Neural crest cell (in vitro differentiated cells): Measurements from ENCODE around the gene RASA2. TPM values are rescaled to one million over a fixed set of nuclear protein-coding genes. Genes with fewer than 3 reads are reported as not detected.
"Not testable (repeated sequence)": the region's sequence is repeated elsewhere in the genome, so short reads cannot be mapped to it uniquely, and the experiment has no call there.

Source experiments
- DNase-seq: peaks from one replicate; pipeline ENCODE4 v3.0.0; 2021; ENCODE audit warnings: low read depth, mixed read lengths, low spot score
- H3K27ac Mint-ChIP-seq: one replicate; pipeline ENCODE4 v1.8.0; 2021; ENCODE audit warnings: mild to moderate bottlenecking, mixed read lengths; ENCODE audit not compliant: unreplicated experiment
- H3K27me3 Mint-ChIP-seq: 2 replicates; pipeline ENCODE4 v1.8.0; 2021; ENCODE audit warnings: low read depth, mild to moderate bottlenecking, mixed read lengths
- H3K36me3 Mint-ChIP-seq: 2 replicates; pipeline ENCODE4 v1.8.0; 2021; ENCODE audit warnings: low read depth, mild to moderate bottlenecking, mixed read lengths
- H3K4me1 Mint-ChIP-seq: 2 replicates; pipeline ENCODE4 v1.8.0; 2021; ENCODE audit warnings: mixed read lengths
- H3K4me3 Mint-ChIP-seq: one replicate; pipeline ENCODE4 v1.8.0; 2021; ENCODE audit warnings: mild to moderate bottlenecking, mixed read lengths
- H3K9me3 Mint-ChIP-seq: 2 replicates; pipeline ENCODE4 v1.8.0; 2021; ENCODE audit warnings: mixed read lengths
- total RNA-seq: library from RNA; stranded (reverse); gene quantifications from 2 replicates; pipeline ENCODE4 v1.2.1, GENCODE V29; 2021
- TF ChIP-seq, protein P1 (sequence below): fragments of 200-600 bp; sonication (generic); conservative IDR thresholded peaks from 2 replicates; pipeline ENCODE4 v1.5.0; 2021; ENCODE audit warnings: antibody characterized with exemption, mild to moderate bottlenecking

The RASA2 gene
- total RNA-seq, 1 donor from 2014 or later = 19.2 TPM

DNA sequence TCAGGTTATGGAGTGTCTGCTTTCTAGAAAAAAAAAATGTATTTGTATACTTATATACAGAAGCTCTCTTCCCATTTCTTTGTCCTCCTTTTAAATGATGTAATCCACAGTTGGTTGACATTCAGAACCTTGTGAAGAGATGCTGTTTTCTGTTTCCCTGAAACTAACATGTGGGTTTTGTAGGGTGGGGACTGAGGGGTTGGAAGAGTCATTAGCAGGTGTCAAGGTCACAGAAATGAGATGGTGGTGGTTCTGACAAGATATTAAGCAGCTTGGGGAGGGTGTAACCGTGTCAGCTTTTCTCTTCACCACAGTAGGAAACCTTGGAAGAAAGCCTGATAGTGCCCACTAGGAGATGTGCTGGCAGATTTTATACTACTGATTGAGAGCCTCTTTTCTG, 2.4 kb downstream of the RASA2 start:
- Mint-ChIP-seq H3K27ac (peak overlapping the region; percentile 24), H3K4me3 (peak overlapping the region; percentile 72)

DNA sequence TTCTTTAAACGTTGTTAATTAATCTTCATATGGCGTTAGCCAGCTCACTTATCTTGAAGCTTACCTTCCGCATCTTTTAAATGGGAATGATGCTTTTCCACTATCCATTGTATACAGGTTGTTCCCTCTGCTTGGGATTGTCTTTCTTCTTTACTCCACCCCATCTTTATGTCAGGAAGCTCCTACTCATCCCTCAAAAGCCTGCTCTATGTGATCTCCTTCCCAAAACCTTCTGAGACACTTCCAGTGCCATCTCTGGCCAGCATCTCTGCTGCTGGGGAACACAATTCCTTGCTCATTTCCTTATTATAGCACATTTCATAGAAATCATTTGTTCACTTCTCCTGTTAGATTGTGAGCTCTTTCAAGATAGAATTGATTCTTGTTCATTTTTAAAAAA, 4.3 kb downstream of the RASA2 start:
- TF ChIP-seq, protein P1, sequence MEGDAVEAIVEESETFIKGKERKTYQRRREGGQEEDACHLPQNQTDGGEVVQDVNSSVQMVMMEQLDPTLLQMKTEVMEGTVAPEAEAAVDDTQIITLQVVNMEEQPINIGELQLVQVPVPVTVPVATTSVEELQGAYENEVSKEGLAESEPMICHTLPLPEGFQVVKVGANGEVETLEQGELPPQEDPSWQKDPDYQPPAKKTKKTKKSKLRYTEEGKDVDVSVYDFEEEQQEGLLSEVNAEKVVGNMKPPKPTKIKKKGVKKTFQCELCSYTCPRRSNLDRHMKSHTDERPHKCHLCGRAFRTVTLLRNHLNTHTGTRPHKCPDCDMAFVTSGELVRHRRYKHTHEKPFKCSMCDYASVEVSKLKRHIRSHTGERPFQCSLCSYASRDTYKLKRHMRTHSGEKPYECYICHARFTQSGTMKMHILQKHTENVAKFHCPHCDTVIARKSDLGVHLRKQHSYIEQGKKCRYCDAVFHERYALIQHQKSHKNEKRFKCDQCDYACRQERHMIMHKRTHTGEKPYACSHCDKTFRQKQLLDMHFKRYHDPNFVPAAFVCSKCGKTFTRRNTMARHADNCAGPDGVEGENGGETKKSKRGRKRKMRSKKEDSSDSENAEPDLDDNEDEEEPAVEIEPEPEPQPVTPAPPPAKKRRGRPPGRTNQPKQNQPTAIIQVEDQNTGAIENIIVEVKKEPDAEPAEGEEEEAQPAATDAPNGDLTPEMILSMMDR = no peak

More for the DNA sequence above, 2.4 kb downstream of the RASA2 start:
- Mint-ChIP-seq H3K9me3 (no peaks in the 10 kb centered on the region), H3K27me3 (no peaks in the 10 kb centered on the region), H3K36me3 (no peaks in the 10 kb centered on the region), H3K4me1 (peaks cover 38% of the 10 kb centered on the region)
- no peak for DNase-seq
- TF ChIP-seq, protein P1 = no peak

DNA sequence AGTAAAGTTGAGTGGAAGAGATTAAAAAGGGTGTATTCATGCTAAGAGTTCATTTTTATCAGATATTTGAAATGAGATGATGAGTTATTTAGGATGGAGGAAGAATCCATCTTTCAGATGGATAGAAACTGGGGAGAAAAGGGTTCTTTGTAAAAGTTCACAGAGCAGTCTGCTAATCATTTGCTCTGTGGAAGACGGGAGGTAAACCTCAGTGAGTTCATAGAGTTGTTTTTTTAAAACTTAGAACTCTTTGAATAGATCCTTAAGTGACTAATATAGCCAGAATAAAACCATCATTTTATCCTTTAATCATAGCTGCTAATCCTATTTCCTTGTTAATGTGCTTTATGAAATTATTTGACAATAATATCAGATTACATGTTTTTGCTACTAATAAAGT, 5.1 kb downstream of the RASA2 start:
- Mint-ChIP-seq H3K4me1 (peaks cover 25% of the 10 kb centered on the region), H3K36me3 (peaks cover 10% of the 10 kb centered on the region), H3K4me3 (no peak overlapping the region), H3K9me3 (no peaks in the 10 kb centered on the region), H3K27me3 (no peaks in the 10 kb centered on the region), H3K27ac (no peak overlapping the region)
- DNase-seq = no peak
- TF ChIP-seq, protein P1 = no peak

More for the DNA sequence above, 4.3 kb downstream of the RASA2 start:
- Mint-ChIP-seq H3K4me3 (peak overlapping the region; percentile 36), H3K27me3 (no peaks in the 10 kb centered on the region), H3K36me3 (peaks cover 8% of the 10 kb centered on the region), H3K27ac (no peak overlapping the region), H3K4me1 (peaks cover 30% of the 10 kb centered on the region), H3K9me3 (no peaks in the 10 kb centered on the region)
- DNase-seq = no peak

DNA sequence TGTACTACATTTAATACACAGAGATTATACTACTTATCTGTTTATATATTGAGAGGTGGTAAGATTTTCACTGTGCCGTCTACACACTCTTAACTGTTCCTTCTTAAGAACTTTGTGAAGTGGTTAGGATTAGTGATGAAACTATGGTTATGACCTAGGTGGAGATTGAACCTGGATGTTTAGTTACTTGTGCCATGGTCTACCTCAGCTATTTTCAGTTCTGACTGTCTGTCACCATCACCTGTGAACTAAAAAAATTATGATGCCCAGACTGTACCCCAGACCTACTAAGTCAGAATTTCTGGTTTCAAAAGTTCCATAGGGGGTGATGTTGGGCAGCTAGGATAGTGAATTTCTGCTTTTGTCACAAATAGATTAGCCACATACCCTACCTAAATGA, 6.4 kb downstream of the RASA2 start:
- Mint-ChIP-seq H3K4me1 (peaks cover 21% of the 10 kb centered on the region), H3K36me3 (peaks cover 10% of the 10 kb centered on the region), H3K9me3 (no peaks in the 10 kb centered on the region), H3K27ac (no peak overlapping the region), H3K4me3 (no peak overlapping the region), H3K27me3 (no peaks in the 10 kb centered on the region)
- no peak for DNase-seq
- TF ChIP-seq, protein P1 = no peak

DNA sequence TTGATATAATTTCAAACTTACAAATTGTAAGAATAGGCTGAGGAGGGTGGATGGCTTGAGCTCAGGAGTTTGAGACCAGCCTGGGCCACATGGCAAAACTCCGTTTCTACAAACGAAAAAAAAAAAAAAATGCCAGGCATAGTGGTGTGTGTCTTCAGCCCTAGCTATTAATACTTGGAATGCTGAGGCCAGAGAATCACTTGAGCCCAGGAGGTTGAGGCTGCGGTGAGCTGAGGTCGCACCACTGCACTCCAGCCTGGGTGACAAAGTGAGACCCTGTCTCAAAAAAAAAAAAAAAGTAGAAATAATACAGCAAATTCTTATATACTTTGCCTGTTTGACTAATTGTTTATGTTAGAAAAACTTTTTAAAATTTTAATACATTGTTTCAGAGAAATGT, 10.8 kb downstream of the RASA2 start:
- H3K9me3 Mint-ChIP-seq, H3K4me3 Mint-ChIP-seq, H3K27me3 Mint-ChIP-seq, DNase-seq, H3K27ac Mint-ChIP-seq, H3K4me1 Mint-ChIP-seq: not testable (repeated sequence)
- H3K36me3 Mint-ChIP-seq = peaks cover 17% of the 10 kb centered on the region

DNA sequence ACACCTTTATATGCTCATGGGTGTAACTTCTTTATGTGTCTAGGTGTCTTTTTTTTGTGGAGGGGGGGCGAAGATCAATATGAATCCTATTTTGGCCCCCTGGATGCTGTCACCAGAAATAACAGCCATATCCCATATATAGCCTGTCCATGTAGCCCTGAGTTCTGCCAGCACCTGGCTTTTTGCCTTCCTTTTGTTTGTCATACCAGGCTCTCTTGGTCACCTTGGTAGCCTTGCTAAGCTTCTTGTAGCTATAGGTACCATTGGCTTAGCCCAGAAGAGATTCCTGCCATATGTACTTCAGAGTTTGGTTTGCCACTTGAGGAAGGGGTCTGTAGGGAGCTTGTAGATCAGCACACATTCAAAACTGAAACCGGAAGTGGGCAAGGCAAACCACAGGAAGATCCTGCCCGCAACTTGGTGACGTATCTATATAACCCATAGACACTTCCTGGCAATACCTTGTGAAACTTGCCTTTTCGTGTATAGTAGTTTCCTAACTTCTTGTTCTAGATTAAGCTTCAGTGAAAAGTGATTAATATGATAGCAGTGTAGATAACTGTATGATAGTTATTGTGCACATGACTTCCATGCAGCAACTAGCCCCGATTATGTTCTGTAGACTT, 11.9 kb downstream of the RASA2 start:
- Mint-ChIP-seq H3K27ac (no peak overlapping the region), H3K4me3 (no peak overlapping the region), H3K27me3 (no peaks in the 10 kb centered on the region), H3K4me1 (peaks cover 5% of the 10 kb centered on the region), H3K9me3 (peaks cover 2% of the 10 kb centered on the region), H3K36me3 (peaks cover 17% of the 10 kb centered on the region)
- TF ChIP-seq, protein P1 = no peak
- no peak for DNase-seq
